ENCODE data around the gene SRCIN1. TPM values are rescaled to one million over a fixed set of nuclear protein-coding genes. Genes with fewer than 3 reads are reported as not detected.

The SRCIN1 gene
- total RNA-seq, 4 donors from 2014 or later: 0.44 to 5.4 (median 1.5) TPM

- no peak for DNase-seq (ENCODE audit: low spot score in 2 of 2)
- 66 to 68% methylated on average over 13 of the region's 13 CpGs for WGBS, 2 donors
- no peak for TF ChIP-seq EP300 (IDR thresholded peaks at IDR 0.05)
- TF ChIP-seq CTCF (IDR thresholded peaks at IDR 0.05): no peak
- TF ChIP-seq POLR2A (IDR thresholded peaks at IDR 0.05): no peak
- Histone ChIP-seq H3K4me1 (peaks cover 0 to 32% (median 13%) of the 10 kb centered on the region in 4 donors), H3K36me3 (no peaks in the 10 kb centered on the region), H3K4me3 (no peak overlapping the region), H3K27me3 (peaks cover 0 to 98% of the 10 kb centered on the region in 2 donors), H3K9me3 (no peaks in the 10 kb centered on the region), H3K27ac (no peak overlapping the region)
Measured at GRCh38 chr17:38574712-38575111, 31.0 kb downstream of the SRCIN1 start.

DNA sequence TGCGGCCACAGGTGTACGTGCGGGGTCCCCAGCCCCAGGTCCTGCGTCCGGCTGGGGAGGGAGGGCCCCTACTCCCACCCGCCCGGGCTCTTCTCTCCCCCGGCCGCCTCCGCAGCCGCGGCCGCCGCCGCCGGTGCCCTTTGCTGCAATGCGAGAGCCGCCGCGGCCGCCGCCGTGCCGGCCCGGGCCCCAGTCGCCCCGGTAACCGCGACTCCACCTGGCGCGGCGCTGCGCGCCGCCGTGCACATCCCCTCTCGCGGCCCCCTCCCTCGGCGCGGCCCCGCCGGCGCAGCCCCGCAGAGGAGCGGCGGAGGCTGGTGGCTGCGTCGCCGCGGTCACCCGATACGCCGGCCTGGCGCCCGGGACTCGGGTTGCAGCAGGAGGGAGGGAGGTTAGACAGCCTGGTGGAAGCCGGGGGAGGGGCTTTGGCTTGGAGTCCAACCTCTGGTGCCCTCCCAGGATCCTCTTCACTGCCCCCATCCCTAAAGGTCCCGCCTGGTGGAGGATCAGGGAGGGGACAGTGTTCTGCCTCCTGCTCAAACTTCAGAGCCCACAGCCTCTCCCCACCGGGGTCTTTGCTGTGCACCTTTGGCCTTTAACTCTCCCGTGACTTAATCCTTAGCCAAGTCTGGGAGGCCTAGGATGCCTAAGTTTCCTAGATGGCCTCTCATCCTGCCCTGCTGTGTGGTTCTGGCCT, 32.9 kb downstream of the SRCIN1 start:
- WGBS, 2 donors: 3 to 7% methylated on average over 3 to 41 of the region's 61 CpGs
- no peaks in the 10 kb centered on the region for H3K36me3 ChIP-seq
- H3K9me3 ChIP-seq: no peaks in the 10 kb centered on the region

DNA sequence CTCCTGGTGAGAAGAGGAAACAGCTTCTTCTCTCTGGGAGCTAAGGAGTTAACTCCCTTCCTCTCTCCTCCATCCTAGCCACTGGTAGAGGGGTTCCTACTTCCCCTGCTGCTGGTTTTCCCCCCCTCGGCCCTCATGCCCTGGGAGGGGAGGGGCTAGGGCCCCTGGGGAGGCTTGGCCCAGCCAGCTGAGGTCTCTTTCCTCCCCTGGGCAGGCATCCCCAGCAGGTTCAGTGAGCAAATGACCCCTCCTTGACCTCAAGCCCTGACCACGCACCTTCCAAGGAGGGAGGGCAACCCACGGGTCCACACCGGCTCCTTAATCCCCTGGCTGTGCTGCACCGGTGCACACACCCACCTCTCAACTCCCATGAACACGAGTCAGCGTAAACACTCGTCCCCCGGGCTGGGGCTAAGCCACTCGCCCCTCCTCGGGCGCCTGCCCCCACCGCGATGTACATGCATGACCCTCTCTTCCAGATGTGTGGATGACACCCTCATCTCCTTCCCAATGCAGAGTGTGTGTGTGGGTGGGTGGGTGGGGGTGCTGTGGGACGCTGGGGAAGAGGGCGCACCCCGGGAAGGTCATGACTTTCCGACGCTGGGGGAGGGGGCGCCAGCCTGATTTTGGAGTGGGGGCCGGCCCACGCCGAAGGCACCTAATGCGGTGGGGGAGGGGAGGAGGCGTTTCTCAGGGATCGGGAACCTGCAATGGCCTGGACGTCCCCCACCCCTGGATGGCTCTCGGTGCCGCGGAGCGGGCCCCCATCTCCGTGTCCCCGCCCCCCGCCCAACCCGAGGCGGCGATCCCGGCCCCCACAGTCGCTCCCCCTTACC, 33.7 kb downstream of the SRCIN1 start:
- no peak overlapping the region for H3K27ac ChIP-seq
- WGBS, 2 donors: 10 to 24% methylated on average over 20 to 25 of the region's 39 CpGs
- peaks cover 0 to 86% of the 10 kb centered on the region in 2 donors for H3K27me3 ChIP-seq
- H3K4me3 ChIP-seq: peak overlapping the region in 3 of 4 donors; percentile 7 to 35 (median 8)
- no peak for DNase-seq (ENCODE audit: low spot score in 2 of 2)
- TF ChIP-seq POLR2A (IDR thresholded peaks at IDR 0.05): no peak
- TF ChIP-seq CTCF (IDR thresholded peaks at IDR 0.05): no peak
- no peak for TF ChIP-seq EP300 (IDR thresholded peaks at IDR 0.05)
- peaks cover 0 to 17% (median 5%) of the 10 kb centered on the region in 4 donors for H3K4me1 ChIP-seq
- H3K9me3 ChIP-seq: no peaks in the 10 kb centered on the region
- no peaks in the 10 kb centered on the region for H3K36me3 ChIP-seq

More for the DNA sequence above, 32.9 kb downstream of the SRCIN1 start:
- Histone ChIP-seq H3K27me3 (peaks cover 0 to 86% of the 10 kb centered on the region in 2 donors), H3K4me1 (peaks cover 0 to 19% (median 5%) of the 10 kb centered on the region in 4 donors), H3K27ac (no peak overlapping the region), H3K4me3 (peak overlapping the region in 3 of 4 donors; percentile 7 to 35 (median 8))
- no peak for DNase-seq (ENCODE audit: low spot score in 2 of 2)
- TF ChIP-seq POLR2A (IDR thresholded peaks at IDR 0.05) (no peak), EP300 (IDR thresholded peaks at IDR 0.05) (no peak), CTCF (IDR thresholded peaks at IDR 0.05) (no peak)

DNA sequence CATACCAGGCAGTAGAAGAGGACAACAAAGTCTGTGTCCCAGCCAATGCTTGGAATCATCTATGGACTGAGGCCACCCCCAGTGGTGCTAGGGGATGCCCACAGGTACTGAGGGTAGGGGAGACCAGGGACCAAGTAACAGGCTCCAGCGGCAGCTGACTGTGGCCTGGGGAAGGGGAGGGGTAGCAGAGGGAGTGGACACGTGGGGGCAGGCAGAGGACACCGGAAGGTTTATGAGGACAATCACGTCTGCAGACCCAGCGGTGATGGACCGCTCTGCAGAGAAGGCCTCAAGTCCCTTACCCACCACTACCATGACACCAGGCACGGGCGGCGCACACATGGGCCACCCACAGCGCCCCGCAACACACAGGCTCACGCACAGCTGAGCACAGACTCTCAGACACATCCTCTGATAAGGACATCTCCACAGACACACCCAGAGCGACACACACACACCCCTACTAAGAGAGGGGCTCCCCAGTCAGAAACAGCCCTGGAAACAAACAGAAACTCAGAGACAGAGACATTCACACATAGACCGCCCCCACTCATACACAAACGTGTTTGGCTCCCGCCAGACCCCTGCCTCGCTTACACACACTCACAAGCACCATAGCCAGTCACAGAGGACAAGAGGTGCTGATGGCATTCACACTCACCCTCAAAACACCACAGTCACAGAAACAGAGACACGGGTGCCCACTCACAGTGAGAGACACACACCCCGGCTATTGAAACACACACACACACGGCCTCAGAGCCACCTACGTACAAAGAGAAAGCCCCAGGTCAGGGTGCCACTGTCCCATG, 35.8 kb downstream of the SRCIN1 start:
- Histone ChIP-seq H3K4me1 (peaks cover 0 to 17% (median 5%) of the 10 kb centered on the region in 4 donors), H3K27me3 (peaks cover 0 to 85% of the 10 kb centered on the region in 2 donors), H3K36me3 (no peaks in the 10 kb centered on the region), H3K27ac (no peak overlapping the region), H3K9me3 (no peaks in the 10 kb centered on the region), H3K4me3 (no peak overlapping the region)
- WGBS, 2 donors: 65 to 81% methylated on average over 11 to 21 of the region's 21 CpGs
- TF ChIP-seq EP300 (IDR thresholded peaks at IDR 0.05) (no peak), CTCF (IDR thresholded peaks at IDR 0.05) (no peak), POLR2A (IDR thresholded peaks at IDR 0.05) (no peak)
- no peak for DNase-seq (ENCODE audit: low spot score in 2 of 2)
